ENCODE data around the gene DOCK2.

DOCK2 gene

GRCh38 chr5:169694091-169694625 lies 57.1 kb downstream of the DOCK2 start:
- DNase-seq (ENCODE audit: low spot score) = no peak

GRCh38 chr5:169695025-169695625 lies 58.0 kb downstream of the DOCK2 start:
- DNase-seq (ENCODE audit: low spot score) = no peak

- no peak for DNase-seq (ENCODE audit: low spot score)
These were observed 58.9 kb downstream of the DOCK2 start for GRCh38 chr5:169695919-169696490.

GRCh38 chr5:169696621-169697510 lies 59.8 kb downstream of the DOCK2 start:
- DNase-seq (ENCODE audit: low spot score) = no peak

GRCh38 chr5:169697511-169697890 lies 60.4 kb downstream of the DOCK2 start:
- DNase-seq (ENCODE audit: low spot score) = no peak

GRCh38 chr5:169697976-169698375 lies 60.9 kb downstream of the DOCK2 start:
- no peak for DNase-seq (ENCODE audit: low spot score)

GRCh38 chr5:169700611-169701010 lies 63.5 kb downstream of the DOCK2 start:
- no peak for DNase-seq (ENCODE audit: low spot score)

GRCh38 chr5:169701910-169702451 lies 64.9 kb downstream of the DOCK2 start:
- no peak for DNase-seq (ENCODE audit: low spot score)

- DNase-seq (ENCODE audit: low spot score) = peak; percentile 36
These were observed 65.8 kb downstream of the DOCK2 start for GRCh38 chr5:169702693-169703481.

GRCh38 chr5:169703813-169704212 lies 66.7 kb downstream of the DOCK2 start:
- DNase-seq (ENCODE audit: low spot score) = no peak

GRCh38 chr5:169705322-169705721 lies 68.2 kb downstream of the DOCK2 start:
- peak; percentile 36 for DNase-seq (ENCODE audit: low spot score)

GRCh38 chr5:169706071-169706470 lies 69.0 kb downstream of the DOCK2 start:
- no peak for DNase-seq (ENCODE audit: low spot score)

- DNase-seq (ENCODE audit: low spot score) = no peak
These were observed 69.8 kb downstream of the DOCK2 start for GRCh38 chr5:169706758-169707450.

GRCh38 chr5:169707686-169708085 lies 70.6 kb downstream of the DOCK2 start:
- DNase-seq (ENCODE audit: low spot score) = no peak

GRCh38 chr5:169710675-169711074 lies 73.6 kb downstream of the DOCK2 start:
- DNase-seq (ENCODE audit: low spot score) = no peak

GRCh38 chr5:169711551-169712225 lies 74.6 kb downstream of the DOCK2 start:
- no peak for DNase-seq (ENCODE audit: low spot score)

GRCh38 chr5:169712428-169712827 lies 75.4 kb downstream of the DOCK2 start:
- no peak for DNase-seq (ENCODE audit: low spot score)

GRCh38 chr5:169716287-169716686 lies 79.2 kb downstream of the DOCK2 start:
- DNase-seq (ENCODE audit: low spot score) = no peak

GRCh38 chr5:169717288-169717687 lies 80.2 kb downstream of the DOCK2 start:
- DNase-seq (ENCODE audit: low spot score) = no peak
